Activated T-cell treated with anti-CD3 and anti-CD28 coated beads, Interleukin-2, amount 50 U/mL, for 48 hours (primary cell): ENCODE results near the gene CKAP2L.

Source experiments
- DNase-seq, 2 experiments: peaks; one replicate each; pipeline ENCODE4 v3.0.0-alpha.2; 2020

Gene CKAP2L

GRCh38 chr2:112758711-112759110 is 5.7 kb downstream of the CKAP2L start:
- DNase-seq = no peak

DNA sequence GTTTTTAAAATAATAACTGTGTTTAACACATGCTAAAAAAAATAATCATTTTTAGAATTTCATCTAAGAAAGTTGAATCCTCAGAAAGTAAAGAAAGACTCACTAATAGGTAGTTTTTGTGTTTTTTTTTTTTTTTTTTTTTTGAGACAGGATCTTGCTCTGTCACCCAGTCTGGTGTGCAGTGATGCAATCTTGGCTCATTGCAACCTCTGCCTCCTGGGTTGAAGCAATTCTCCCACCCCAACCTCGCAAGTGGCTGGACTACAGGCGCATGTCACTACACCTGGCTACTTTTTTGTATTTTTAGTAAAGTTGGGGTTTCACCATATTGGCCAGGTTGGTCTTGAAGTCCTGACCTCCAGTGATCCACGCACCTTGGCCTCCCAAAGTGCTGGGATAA is 7.1 kb downstream of the CKAP2L start:
- DNase-seq = no peak

- DNase-seq = no peak
Observed at GRCh38 chr2:112756207-112756606, 8.2 kb downstream of the CKAP2L start.

DNA sequence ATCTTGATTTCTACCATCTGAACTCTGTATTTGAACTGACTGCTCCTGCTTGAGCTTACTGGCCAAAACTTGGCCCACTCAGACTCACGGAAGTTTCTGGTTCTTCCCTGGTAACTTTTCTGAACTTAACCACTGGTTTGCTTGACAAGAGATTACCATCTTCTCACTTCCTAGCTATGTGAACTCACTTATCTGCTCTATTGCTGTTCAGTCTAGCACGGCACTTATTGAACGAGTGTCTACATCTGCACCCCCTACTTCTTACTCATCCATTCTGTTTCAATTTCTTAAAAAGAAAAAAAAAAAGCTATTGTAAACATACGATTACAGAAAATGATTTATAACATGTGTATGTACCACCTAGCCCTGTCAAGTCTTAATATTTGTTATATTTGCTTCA is 9.0 kb downstream of the CKAP2L start:
- DNase-seq = no peak

DNA sequence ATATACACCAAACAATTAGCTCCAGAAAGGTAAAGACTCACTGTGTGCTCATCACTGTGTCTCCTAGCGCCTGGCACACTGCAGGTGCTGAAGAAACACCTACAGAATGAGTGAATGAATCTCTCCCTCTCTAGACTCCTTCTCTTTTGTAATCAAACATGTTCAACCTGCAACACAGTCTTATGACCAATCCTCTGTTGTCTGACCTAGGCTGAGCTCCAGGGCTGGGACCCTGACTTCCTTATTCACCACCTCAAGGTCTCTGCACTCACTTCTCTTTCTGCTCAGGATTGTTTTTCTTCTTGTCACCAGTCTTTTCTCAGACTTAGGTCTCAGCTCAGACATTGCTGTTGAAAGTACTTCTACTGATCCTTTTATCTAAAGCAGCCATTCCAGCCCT is 9.8 kb downstream of the CKAP2L start:
- no peak for DNase-seq

DNA sequence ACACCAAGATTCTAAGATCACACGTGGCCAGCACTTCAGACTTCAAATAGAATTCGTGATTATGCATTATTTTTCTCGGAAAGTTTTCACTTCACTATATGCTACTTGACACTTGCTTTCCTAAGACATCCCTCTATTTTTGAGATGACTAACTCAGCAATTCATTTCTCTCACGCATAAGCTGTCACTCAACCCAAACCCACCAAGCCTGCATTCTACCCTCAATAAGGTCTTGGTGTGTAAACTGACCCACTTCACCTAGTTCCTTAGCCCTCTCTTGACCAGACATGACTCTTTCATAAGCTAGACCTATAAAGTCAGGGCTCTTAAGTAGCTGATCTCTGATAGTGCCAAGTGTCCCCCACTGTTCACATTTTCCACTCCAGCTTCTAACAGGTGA is 11.7 kb downstream of the CKAP2L start:
- no peak for DNase-seq

- no peak for DNase-seq
Observed at GRCh38 chr2:112751451-112752197, 12.8 kb downstream of the CKAP2L start.

GRCh38 chr2:112750560-112750843 is 13.9 kb downstream of the CKAP2L start:
- DNase-seq = no peak

GRCh38 chr2:112749755-112750559 is 14.5 kb downstream of the CKAP2L start:
- peak; percentile 85 to 87 for DNase-seq

DNA sequence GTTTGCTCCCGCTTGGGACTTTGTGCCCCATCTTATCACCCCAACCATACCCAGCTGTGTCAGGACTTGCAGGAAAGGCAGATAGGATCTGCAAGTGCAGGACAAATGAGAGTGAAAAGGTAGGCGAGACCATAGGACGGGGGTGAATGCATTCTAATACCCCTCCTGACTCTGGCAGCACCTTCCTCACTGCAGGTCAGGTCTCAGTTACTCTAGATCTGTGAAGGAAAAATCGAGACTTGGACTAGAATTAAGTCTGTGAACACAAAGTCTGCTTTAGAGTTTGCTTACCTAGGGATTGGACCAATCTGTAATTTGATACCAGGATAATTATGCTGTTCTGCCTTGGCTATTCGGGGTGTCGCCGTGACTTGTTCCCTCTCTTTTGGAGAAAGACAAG is 23.9 kb downstream of the CKAP2L start:
- no peak for DNase-seq

DNA sequence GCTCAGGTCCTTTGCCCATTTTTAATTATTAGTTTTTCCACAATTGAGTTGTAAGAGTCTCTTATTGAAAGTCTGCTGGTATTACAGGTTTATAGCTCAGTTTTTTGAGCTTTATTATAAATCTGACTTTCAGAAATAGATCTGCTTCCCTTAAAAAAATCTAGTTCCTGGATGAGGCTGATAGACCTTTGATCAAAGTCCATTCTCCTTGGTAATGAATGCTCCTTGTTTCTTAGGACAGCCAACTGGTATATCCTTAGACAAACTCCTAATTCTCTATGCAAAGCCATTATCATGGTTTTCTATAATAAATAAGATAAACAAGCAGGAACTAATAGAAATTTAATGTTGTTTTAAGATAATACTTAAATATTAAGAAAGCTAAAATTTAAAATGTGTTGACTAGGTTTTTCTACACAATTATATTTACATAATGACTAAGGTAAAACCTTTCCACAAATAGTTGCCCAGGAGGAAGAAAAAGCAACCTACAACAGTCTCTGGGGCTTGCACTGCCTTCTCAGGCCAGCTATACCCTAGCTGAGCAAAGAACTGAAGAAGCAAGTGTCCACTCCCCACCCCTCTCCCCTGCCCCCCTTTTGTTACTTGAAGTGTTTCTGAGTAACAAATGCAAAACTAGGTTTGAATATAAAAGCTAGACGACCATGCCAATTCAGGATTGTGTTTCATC is 26.7 kb downstream of the CKAP2L start:
- DNase-seq = no peak

DNA sequence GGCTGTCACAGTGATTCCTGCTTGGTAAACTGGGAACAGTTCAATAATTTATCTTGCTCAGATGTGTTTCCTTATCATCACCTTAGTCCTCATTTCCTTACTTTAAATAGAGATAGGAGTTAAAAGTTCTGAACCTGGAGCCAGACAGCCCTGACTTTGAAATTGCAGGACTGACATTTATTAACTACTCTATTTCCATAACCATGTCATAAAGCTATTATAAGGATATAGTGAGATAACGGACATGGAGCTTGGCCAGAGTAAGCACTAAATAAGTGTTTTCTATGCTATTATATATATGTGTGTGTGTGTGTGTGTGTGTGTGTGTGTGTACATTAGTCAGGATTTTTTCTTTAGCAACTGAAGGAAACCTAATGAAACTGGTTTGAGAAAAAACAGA is 30.5 kb downstream of the CKAP2L start:
- no peak for DNase-seq

- no peak for DNase-seq
Observed at GRCh38 chr2:112733456-112733855, 31.0 kb downstream of the CKAP2L start.

DNA sequence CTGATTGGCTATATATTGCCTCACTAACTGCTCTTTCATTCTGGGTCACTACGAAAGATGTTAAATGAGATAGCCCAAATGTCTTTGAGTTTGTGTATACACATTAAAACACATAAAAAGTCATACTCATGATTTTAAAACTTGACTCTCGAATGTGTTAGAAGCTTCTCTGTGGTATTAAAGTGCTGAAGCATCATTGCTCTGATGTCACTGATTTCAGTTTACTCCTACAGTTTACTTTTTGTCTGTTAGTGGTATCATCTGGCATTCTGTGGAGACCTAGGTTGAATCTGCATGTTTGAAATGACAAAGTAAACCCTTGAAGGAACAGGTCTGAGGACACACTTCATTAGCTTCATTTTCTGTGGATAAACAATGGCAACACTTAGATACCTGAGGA is 32.9 kb downstream of the CKAP2L start:
- DNase-seq = no peak

DNA sequence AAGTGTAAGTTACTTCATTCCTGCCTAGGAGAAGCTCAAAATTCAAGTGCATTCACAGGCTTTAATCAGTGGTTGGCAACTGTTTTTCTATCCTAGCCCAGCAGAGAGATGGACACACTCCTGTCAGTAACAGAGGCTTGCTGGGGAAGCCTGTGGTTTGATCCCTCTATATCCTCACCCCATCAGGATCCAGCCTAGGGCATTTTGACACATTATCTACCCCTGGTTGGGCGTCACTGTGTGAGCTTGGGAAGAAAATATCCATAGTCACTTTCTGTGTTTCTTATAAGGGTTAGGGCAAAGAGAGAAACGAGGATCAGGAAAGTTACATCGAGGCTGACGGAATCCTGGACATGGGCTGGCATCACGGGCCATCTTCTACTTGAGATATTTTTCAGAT is 33.6 kb downstream of the CKAP2L start:
- DNase-seq = no peak

- DNase-seq = no peak
Observed at GRCh38 chr2:112730216-112730615, 34.2 kb downstream of the CKAP2L start.

DNA sequence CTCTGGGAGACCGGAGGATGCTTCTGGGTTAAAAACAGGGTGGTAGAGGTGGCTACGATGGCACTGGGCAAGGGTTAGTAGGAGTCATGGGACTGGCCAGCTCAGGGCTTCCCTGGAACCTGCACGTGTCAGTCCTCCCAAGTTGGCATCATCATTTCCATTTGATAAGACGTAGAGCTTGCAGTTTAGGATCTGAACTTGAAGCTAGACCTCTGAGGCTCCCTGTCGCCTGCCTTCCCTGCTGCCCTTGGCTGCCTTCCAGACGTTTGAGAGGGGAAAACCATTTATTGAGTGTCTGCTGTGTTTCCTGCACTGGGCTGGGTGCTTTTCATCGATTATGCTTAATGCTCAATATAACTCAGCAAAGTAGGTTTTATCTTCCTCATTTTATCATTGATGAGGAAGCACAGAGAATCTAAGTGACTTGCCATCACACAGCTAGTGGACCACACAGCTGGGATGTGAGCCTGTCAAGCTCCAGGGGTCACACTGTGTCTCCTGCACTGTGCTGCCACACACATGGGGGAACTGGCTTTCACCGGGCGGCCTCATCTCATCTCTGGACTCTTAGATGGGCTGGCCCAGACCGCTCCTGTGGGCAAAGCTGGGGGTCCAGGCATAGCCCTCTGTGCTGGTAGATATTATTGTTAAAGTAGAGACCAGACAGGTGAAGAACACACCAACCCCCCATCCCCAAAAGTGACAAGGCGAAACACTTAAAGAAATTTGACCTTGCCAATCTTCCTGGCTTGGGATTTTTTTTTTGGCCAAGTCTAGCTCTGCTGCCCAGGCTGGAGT is 35.8 kb downstream of the CKAP2L start:
- no peak for DNase-seq

GRCh38 chr2:112728029-112728362 is 36.4 kb downstream of the CKAP2L start:
- DNase-seq = no peak

GRCh38 chr2:112727276-112728028 is 37.0 kb downstream of the CKAP2L start:
- DNase-seq = no peak

GRCh38 chr2:112726487-112727190 is 37.8 kb downstream of the CKAP2L start:
- peak; percentile 93 to 94 for DNase-seq

DNA sequence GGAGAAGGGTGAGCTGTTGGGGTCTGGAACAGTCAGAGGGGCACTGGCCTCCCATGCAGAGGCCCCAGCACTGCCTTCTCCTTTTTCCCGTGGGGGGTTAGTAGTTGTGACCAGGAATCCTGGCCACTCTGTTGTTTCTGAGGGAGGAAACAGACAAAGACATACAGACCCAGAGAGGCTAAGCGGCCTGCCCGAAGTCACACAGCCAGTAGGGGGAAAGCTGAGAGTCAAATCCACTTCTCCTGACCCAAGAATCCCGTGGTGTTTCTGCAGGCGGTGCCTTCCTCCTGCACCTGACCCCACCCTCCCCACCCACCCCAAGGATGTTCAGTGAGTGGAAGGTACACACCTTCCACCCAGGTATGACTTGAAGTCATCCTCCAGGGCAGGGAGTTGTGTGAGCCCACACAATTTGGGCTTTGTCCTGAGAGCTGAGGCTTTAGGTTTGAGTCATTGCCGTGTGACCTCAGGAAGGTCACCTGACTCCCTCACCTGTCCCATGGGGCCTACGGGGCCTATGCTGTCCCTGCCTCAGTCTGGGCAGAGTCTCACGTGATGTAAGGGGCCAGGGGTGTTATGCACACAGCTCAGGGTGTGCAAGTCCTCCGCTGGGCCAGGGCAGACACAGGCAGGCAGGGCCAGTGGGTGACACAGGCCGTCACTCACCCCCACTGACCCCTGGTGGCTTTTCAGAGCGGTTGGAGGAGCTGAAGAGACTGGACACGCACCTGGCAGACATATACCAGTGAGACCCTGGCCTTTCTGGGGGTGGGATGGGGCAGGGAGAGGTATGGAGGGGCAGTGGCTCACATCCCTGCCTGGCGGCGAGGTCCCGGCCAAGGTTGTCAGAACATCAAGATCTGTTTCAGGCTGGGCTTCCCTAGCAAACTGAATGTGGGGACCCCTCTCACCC is 38.6 kb downstream of the CKAP2L start:
- no peak for DNase-seq
